C4-2B (cell line): ENCODE measurements around the gene FAM177A1.

Source experiments
- H3K27ac ChIP-seq: fragments of 450-650 bp; 2 replicates; pipeline ENCODE4 v1.5.1; 2017
- CTCF ChIP-seq: fragments of 450-650 bp; conservative IDR thresholded peaks from 2 replicates; pipeline ENCODE4 v1.5.1; 2017; ENCODE audit warnings: mild to moderate bottlenecking
- ZFX ChIP-seq: fragments of 450-650 bp; IDR thresholded peaks from 2 replicates; pipeline ENCODE4 v1.6.1; 2017

Gene FAM177A1

GRCh38 chr14:35046048-35046750, at the start of gene FAM177A1:
FAM177A1 (plus strand) TSS chr14:35046272; CDS start chr14:35046464, 192 bp downstream.
- TF ChIP-seq ZFX (peak; percentile 60), CTCF (no peak; the same call in 1 of the 2 replicates)

GRCh38 chr14:34997762-34998161, 48.3 kb upstream of the FAM177A1 start:
- no peak for TF ChIP-seq CTCF
- TF ChIP-seq ZFX: no peak
- no peak overlapping the region for H3K27ac ChIP-seq

More at GRCh38 chr14:35046048-35046750, at the start of gene FAM177A1:
- peak within 1 kb of the TSS; percentile 94 for H3K27ac ChIP-seq

GRCh38 chr14:34999500-34999899, 46.6 kb upstream of the FAM177A1 start:
- no peak overlapping the region for H3K27ac ChIP-seq
- TF ChIP-seq CTCF: no peak
- TF ChIP-seq ZFX: no peak

- H3K27ac ChIP-seq: no peak overlapping the region
- TF ChIP-seq ZFX (no peak), CTCF (no peak)
Measured at GRCh38 chr14:35001621-35002020, 44.5 kb upstream of the FAM177A1 start.

GRCh38 chr14:35004839-35005238, 41.2 kb upstream of the FAM177A1 start:
- no peak for TF ChIP-seq ZFX
- H3K27ac ChIP-seq: no peak overlapping the region

GRCh38 chr14:35016568-35016967, 29.5 kb upstream of the FAM177A1 start:
- no peak overlapping the region for H3K27ac ChIP-seq
- TF ChIP-seq ZFX (no peak), CTCF (no peak)

GRCh38 chr14:35020713-35021112, 25.4 kb upstream of the FAM177A1 start:
- TF ChIP-seq CTCF (no peak), ZFX (no peak)
- H3K27ac ChIP-seq: no peak overlapping the region

GRCh38 chr14:35028435-35028834, 17.6 kb upstream of the FAM177A1 start:
- no peak overlapping the region for H3K27ac ChIP-seq
- TF ChIP-seq CTCF (no peak), ZFX (no peak)
